HepG2 (cell line): ENCODE measurements around the gene NGDN. TPM values are rescaled to one million over a fixed set of nuclear protein-coding genes. Genes with fewer than 3 reads are reported as not detected.

Experiments used
- ATAC-seq: fragments of 200-7000 bp; cut with Tn5 transposase; 3 replicates; pipeline ENCODE4 v1.9.1; 2020; ENCODE audit warnings: mild to moderate bottlenecking, moderate library complexity
- BruUV-seq: library from RNA; stranded (reverse); fragments of 400-500 nt; replicated peaks from 2 replicates; lab custom pipeline; 2021; lab: Mats Ljungman, UMichigan
- CTCF ChIA-PET: fragments of 300-600 bp; formaldehyde crosslinking; extraction: SDS; loops from one replicate; lab custom pipeline; 2021; ENCODE audit warnings: low total read pairs, inconsistent platforms, low intra/inter-chr PET ratio; lab: Yijun Ruan, JAX
- POLR2A ChIA-PET: fragments of 350-600 bp; sonication (Branson Sonifier 250); formaldehyde crosslinking; loops from one replicate; lab custom pipeline; 2020; ENCODE audit warnings: antibody characterized with exemption, inconsistent platforms; lab: Yijun Ruan, JAX
- DNase-seq: peaks from one replicate; pipeline ENCODE4 v3.0.0-alpha.2; 2015; ENCODE audit warnings: low spot score
- FAIRE-seq: peaks from 3 replicates; lab custom pipeline; 2011; peaks lifted over from hg19 to GRCh38; lab: Jason Lieb, UNC
- H2AFZ ChIP-seq: one replicate; pipeline ENCODE4 v1.6.1; 2011; ENCODE audit warnings: low read length, inconsistent platforms
- H3K27ac ChIP-seq: fragments of 300-600 bp; 3 replicates; pipeline ENCODE4 v1.8.0; 2011; ENCODE audit warnings: mixed run types, mild to moderate bottlenecking, mixed read lengths, low read length, inconsistent platforms; ENCODE audit not compliant: insufficient read depth; ENCODE audit errors: extremely low read length
- H3K27me3 ChIP-seq, 2 experiments: fragments of 200-600 bp in 1 of 2; 2 replicates in 1 of 2; 3 replicates in 1 of 2; pipeline versions ENCODE4 v1.6.0 to v1.8.0; 2011; ENCODE audit warnings: low read length in 2 of 2, mild to moderate bottlenecking in 2 of 2, moderate library complexity in 2 of 2, inconsistent platforms in 1 of 2; ENCODE audit not compliant: insufficient read depth in 2 of 2, control insufficient read depth in 1 of 2
- H3K36me3 ChIP-seq, 2 experiments: fragments of 200-600 bp in 1 of 2; replicated peaks in 1 of 2; 2 replicates in 1 of 2; 3 replicates in 1 of 2; pipeline versions ENCODE4 v1.5.1 to v1.8.0; 2011; ENCODE audit warnings: low read length in 2 of 2, inconsistent platforms in 1 of 2; ENCODE audit not compliant: insufficient read depth in 2 of 2, control insufficient read depth in 1 of 2
- H3K4me1 ChIP-seq: 2 replicates; pipeline ENCODE4 v1.5.1; 2012; ENCODE audit warnings: low read length, inconsistent platforms; ENCODE audit not compliant: insufficient read depth
- H3K4me2 ChIP-seq: 2 replicates; pipeline ENCODE4 v1.6.0; 2011; ENCODE audit warnings: low read depth, low read length, inconsistent platforms
- H3K4me3 ChIP-seq, 3 experiments: fragments of 200-600 bp in 1 of 3; sonication (generic), shearing (Covaris generic) in 1 of 3; replicated peaks in 1 of 3; 2 replicates each; pipeline ENCODE4 v1.5.1; 2011 to 2016; ENCODE audit warnings: low read length in 3 of 3, inconsistent platforms in 2 of 3, low read depth in 2 of 3, mild to moderate bottlenecking in 2 of 3, control low read depth in 1 of 3, mixed read lengths in 1 of 3; ENCODE audit not compliant: insufficient read depth in 1 of 3
- H3K79me2 ChIP-seq: one replicate; pipeline ENCODE4 v1.6.1; 2011; ENCODE audit warnings: low read length, inconsistent platforms; ENCODE audit not compliant: insufficient read depth
- H3K9ac ChIP-seq: 2 replicates; pipeline ENCODE4 v1.6.0; 2011; ENCODE audit warnings: mild to moderate bottlenecking, low read depth, low read length, inconsistent platforms; ENCODE audit not compliant: insufficient read depth
- H3K9me3 ChIP-seq: 2 replicates; pipeline ENCODE4 v1.5.1; 2012; ENCODE audit warnings: mild to moderate bottlenecking, low read length
- H4K20me1 ChIP-seq: 2 replicates; pipeline ENCODE4 v1.6.0; 2011; ENCODE audit warnings: inconsistent platforms, mild to moderate bottlenecking, low read length, moderate library complexity; ENCODE audit not compliant: insufficient read depth
- BHLHE40 ChIP-seq: IDR thresholded peaks from 2 replicates; pipeline ENCODE4 v1.6.1; 2011; ENCODE audit warnings: low read length, improper control_type of control experiment
- CREB1 ChIP-seq, 2 experiments: fragments of 450-650 bp in 1 of 2; IDR thresholded peaks; 2 replicates each; pipeline ENCODE4 v1.6.1; 2016 to 2017; ENCODE audit warnings: control low read depth in 1 of 2, mild to moderate bottlenecking in 1 of 2, missing compliant biosample characterization in 1 of 2, missing genetic modification characterization in 1 of 2
- HNRNPL ChIP-seq: fragments of 200-400 bp; formaldehyde crosslinking; IDR thresholded peaks from 2 replicates; pipeline ENCODE4 v1.6.1; 2017; ENCODE audit warnings: mild to moderate bottlenecking, low read depth, low read length
- KAT8 ChIP-seq: IDR thresholded peaks from 2 replicates; pipeline ENCODE4 v1.6.1; 2016; ENCODE audit warnings: missing genetic modification reagents, missing compliant biosample characterization
- LCORL ChIP-seq, 2 experiments: fragments of 450-650 bp in 1 of 2; sonication (generic) in 1 of 2; formaldehyde crosslinking in 1 of 2; IDR thresholded peaks; 2 replicates each; pipeline versions ENCODE4 v1.5.0 to v1.6.1; 2017 to 2020; ENCODE audit warnings: antibody characterized with exemption in 1 of 2, missing genetic modification reagents in 1 of 2
- MBD4 ChIP-seq: IDR thresholded peaks from 2 replicates; pipeline ENCODE4 v1.6.1; 2012; ENCODE audit warnings: low read length, inconsistent platforms, borderline replicate concordance
- SMAD1 ChIP-seq: sonication (generic); formaldehyde crosslinking; IDR thresholded peaks from 2 replicates; pipeline ENCODE4 v1.4.0; 2020; ENCODE audit warnings: missing genetic modification reagents, low read depth, mild to moderate bottlenecking, borderline replicate concordance
- TEAD3 ChIP-seq: optimal IDR thresholded peaks from 2 replicates; pipeline ENCODE3; 2016; ENCODE audit warnings: borderline replicate concordance
- TFDP1 ChIP-seq: IDR thresholded peaks from 2 replicates; pipeline ENCODE4 v1.6.1; 2016; ENCODE audit warnings: missing compliant biosample characterization, missing genetic modification reagents, borderline replicate concordance
- WGBS: methylation state at CpG from one replicate; pipeline ENCODE4 v1.1.6; 2017; ENCODE audit warnings: low lambda C conversion rate; 5-methylcytosine and 5-hydroxymethylcytosine counted together
- in situ Hi-C: cut with HindIII; loops from 2 replicates; pipeline ENCODE4 v1.10.0; 2017; ENCODE audit warnings: low pct_unique_long_range_greater_than_20kb; ENCODE audit not compliant: extremely low pct_ligation_motif_present
- intact Hi-C: fragments of 100-400 bp; cut with micrococcal nuclease; formaldehyde crosslinking; loops from one replicate; pipeline ENCODE4 v1.10.0; 2022; ENCODE audit not compliant: unreplicated experiment
- polyA plus RNA-seq, 8 experiments: library from polyadenylated mRNA; depleted of rRNA in 3 of 8; stranded (reverse) in 7 of 8; unstranded in 1 of 8; fragments of >200 nt; fragmentation: Illumina TruSeq in 4 of 8; extraction: Trizol in 4 of 8; gene quantifications; 2 replicates each; pipeline versions ENCODE4 v1.2.1 to v1.2.3, GENCODE V29; 2011 to 2016; ENCODE audit warnings: low read depth in 4 of 8, missing spikeins in 1 of 8, mixed read lengths in 1 of 8; ENCODE audit not compliant: insufficient read depth in 1 of 8
- total RNA-seq, 5 experiments: library from RNA; depleted of rRNA; stranded (reverse); fragments of >200 nt; fragmentation: Illumina TruSeq; extraction: Trizol; gene quantifications; 2 replicates each; pipeline ENCODE4 v1.2.3, GENCODE V29; 2016; ENCODE audit warnings: low read depth in 1 of 5

Gene NGDN
- total and polyA plus RNA-seq, 2 of the 13 experiments (the other 11 are each of a cell fraction or from before 2014, with no cell fraction given), result 154 to 216 TPM

GRCh38 chr14:23430016-23430722, 39.3 kb upstream of the NGDN start:
- in situ Hi-C loops, result no loop called here
- 15% methylated on average over 10 of the region's 10 CpGs for WGBS
- BruUV-seq, result no TSS peak
- no peak overlapping the region for H3K27ac ChIP-seq
- H4K20me1 ChIP-seq, result no peaks in the 10 kb centered on the region
- H3K4me3 ChIP-seq, result no peak overlapping the region
- H3K4me1 ChIP-seq, result peaks cover 8% of the 10 kb centered on the region
- ChIA-PET CTCF (no interaction called here), POLR2A (no interaction called here)
- H3K4me2 ChIP-seq, result no peak overlapping the region
- H3K9ac ChIP-seq, result no peak overlapping the region
- no peaks in the 10 kb centered on the region for H3K79me2 ChIP-seq
- no peak overlapping the region for H2AFZ ChIP-seq
- DNase-seq (no peak), FAIRE-seq (no peak), ATAC-seq (no peak)
- peaks cover 6 to 38% of the 10 kb centered on the region in 2 experiments for H3K27me3 ChIP-seq
- H3K36me3 ChIP-seq, result no peaks in the 10 kb centered on the region
- TF ChIP-seq SMAD1 (no peak), MBD4 (no peak), BHLHE40 (no peak), LCORL (IDR thresholded peaks at IDR 0.05) (0 out of 2 replicates have a peak, but pooled peaks have one; percentile 4), LCORL (CRISPR knock-in tag; IDR thresholded peaks at IDR 0.05) (no peak), TEAD3 (CRISPR knock-in tag) (no peak), KAT8 (CRISPR knock-in tag) (no peak), TFDP1 (CRISPR knock-in tag) (0 out of 2 replicates have a peak, but pooled peaks have one; percentile 16), HNRNPL (no peak), CREB1 (IDR thresholded peaks at IDR 0.05) (peak; percentile 37; the same call in 1 of the 2 replicates), CREB1 (CRISPR knock-in tag; IDR thresholded peaks at IDR 0.05) (no peak)
- intact Hi-C loops, result no loop called here
- H3K9me3 ChIP-seq, result no peaks in the 10 kb centered on the region
